GM12878 (cell line): ENCODE measurements around the gene ASAP2. TPM values are rescaled to one million over a fixed set of nuclear protein-coding genes. Genes with fewer than 3 reads are reported as not detected.

ENCODE experiments used
- ATAC-seq: fragments of 200-7000 bp; cut with Tn5 transposase; 3 replicates; pipeline ENCODE4 v1.9.1; 2020; ENCODE audit warnings: mild to moderate bottlenecking, moderate library complexity
- BruUV-seq: library from RNA; stranded (reverse); fragments of 400-500 nt; replicated peaks from 2 replicates; lab custom pipeline; 2021; lab: Mats Ljungman, UMichigan
- CTCF ChIA-PET: fragments of 300-600 bp; sonication (Branson Sonifier 250); formaldehyde crosslinking; extraction: SDS; loops from one replicate; lab custom pipeline; 2021; ENCODE audit warnings: inconsistent platforms; lab: Yijun Ruan, JAX
- POLR2A ChIA-PET: fragments of 350-600 bp; formaldehyde crosslinking; extraction: SDS; loops from one replicate; lab custom pipeline; 2021; ENCODE audit warnings: inconsistent platforms; lab: Charles Lee
- RAD21 ChIA-PET: fragments of 300-600 bp; sonication (Branson Sonifier 250); formaldehyde crosslinking; loops from one replicate; lab custom pipeline; 2023; ENCODE audit warnings: antibody characterized with exemption; ENCODE audit not compliant: unreplicated experiment; lab: Charles Lee
- SMC1A ChIA-PET: fragments of 300-600 bp; sonication (Branson Sonifier 250); formaldehyde crosslinking; loops from one replicate; lab custom pipeline; 2023; ENCODE audit not compliant: unreplicated experiment, uncharacterized antibody; lab: Charles Lee
- DNase-seq: peaks from one replicate; pipeline ENCODE4 v3.0.0-alpha.2; 2011; ENCODE audit warnings: low read depth, low spot score
- FAIRE-seq: peaks from 3 replicates; lab custom pipeline; 2011; peaks lifted over from hg19 to GRCh38; lab: Jason Lieb, UNC
- H2AFZ ChIP-seq: 2 replicates; pipeline ENCODE4 v1.6.0; 2011; ENCODE audit warnings: low read depth, low read length, control low read depth; ENCODE audit not compliant: control insufficient read depth
- H3K27ac ChIP-seq: 2 replicates; pipeline ENCODE4 v1.5.1; 2011; ENCODE audit warnings: control low read depth; ENCODE audit not compliant: control insufficient read depth, insufficient read depth
- H3K27me3 ChIP-seq, 2 experiments: replicated peaks in 1 of 2; 2 replicates each; pipeline versions ENCODE4 v1.6.0 to v1.6.1; 2011; ENCODE audit warnings: low read length in 1 of 2; ENCODE audit not compliant: control insufficient read depth in 2 of 2, insufficient read depth in 2 of 2
- H3K36me3 ChIP-seq, 2 experiments: 2 replicates each; pipeline ENCODE4 v1.5.1; 2011; ENCODE audit warnings: low read length in 1 of 2; ENCODE audit not compliant: control insufficient read depth in 2 of 2, insufficient read depth in 2 of 2
- H3K4me1 ChIP-seq: 2 replicates; pipeline ENCODE4 v1.6.1; 2011; ENCODE audit warnings: mild to moderate bottlenecking, low read length, moderate library complexity, mixed read lengths; ENCODE audit not compliant: control insufficient read depth, insufficient read depth
- H3K4me2 ChIP-seq: 2 replicates; pipeline ENCODE4 v1.6.0; 2011; ENCODE audit warnings: control low read depth; ENCODE audit not compliant: control insufficient read depth, insufficient read depth
- H3K4me3 ChIP-seq: fragments of 200-600 bp; sonication (generic); 2 replicates; pipeline ENCODE4 v1.5.1; 2016
- H3K79me2 ChIP-seq: 2 replicates; pipeline ENCODE4 v1.6.0; 2011; ENCODE audit warnings: low read length; ENCODE audit not compliant: control insufficient read depth, insufficient read depth
- H3K9ac ChIP-seq: 2 replicates; pipeline ENCODE4 v1.8.0; 2011; ENCODE audit warnings: low read length, control low read depth, mixed read lengths; ENCODE audit not compliant: control insufficient read depth, insufficient read depth
- H3K9me3 ChIP-seq: replicated peaks from 3 replicates; pipeline ENCODE4 v1.5.1; 2011; ENCODE audit warnings: mild to moderate bottlenecking, low read length; ENCODE audit not compliant: control insufficient read depth, insufficient read depth
- H4K20me1 ChIP-seq: 2 replicates; pipeline ENCODE4 v1.6.0; 2011; ENCODE audit not compliant: control insufficient read depth, insufficient read depth
- BRCA1 ChIP-seq: IDR thresholded peaks from 2 replicates; pipeline ENCODE4 v1.6.1; 2011; ENCODE audit warnings: low read depth, low read length, improper control_type of control experiment
- CUX1 ChIP-seq: IDR thresholded peaks from 2 replicates; pipeline ENCODE4 v1.6.1; 2012; ENCODE audit warnings: improper control_type of control experiment, low read depth, low read length; ENCODE audit not compliant: insufficient replicate concordance
- JUND ChIP-seq: IDR thresholded peaks from 2 replicates; pipeline ENCODE4 v1.6.1; 2012; ENCODE audit warnings: low read depth, mild to moderate bottlenecking, low read length, improper control_type of control experiment, moderate library complexity
- MEF2B ChIP-seq: fragments of 450-650 bp; IDR thresholded peaks from 2 replicates; pipeline ENCODE4 v1.6.1; 2018; ENCODE audit warnings: mild to moderate bottlenecking, moderate library complexity; ENCODE audit not compliant: partially characterized antibody, poor library complexity, severe bottlenecking
- RAD21 ChIP-seq: IDR thresholded peaks from 2 replicates; pipeline ENCODE4 v1.6.1; 2011; ENCODE audit warnings: mild to moderate bottlenecking, low read depth, low read length, moderate library complexity; ENCODE audit not compliant: insufficient read depth
- SPI1 ChIP-seq: IDR thresholded peaks from 2 replicates; pipeline ENCODE4 v1.6.1; 2011; ENCODE audit warnings: low read depth, mild to moderate bottlenecking, low read length, moderate library complexity, borderline replicate concordance; ENCODE audit not compliant: insufficient read depth
- TARDBP ChIP-seq: IDR thresholded peaks from 2 replicates; pipeline ENCODE4 v1.6.1; 2016; ENCODE audit warnings: borderline replicate concordance
- ZZZ3 ChIP-seq: IDR thresholded peaks from 2 replicates; pipeline ENCODE4 v1.6.1; 2011; ENCODE audit warnings: low read depth; ENCODE audit not compliant: control insufficient read depth, insufficient read length
- WGBS: methylation state at CpG from one replicate; pipeline ENCODE4 v1.1.6; 2016; ENCODE audit warnings: low lambda C conversion rate; ENCODE audit not compliant: insufficient replicate concordance, insufficient coverage; ENCODE audit errors: missing lambda C conversion rate; 5-methylcytosine and 5-hydroxymethylcytosine counted together
- in situ Hi-C: fragments of 300-500 bp; cut with MboI; formaldehyde crosslinking; loops from 9 replicates; pipeline ENCODE4 v1.14.3; 2018; ENCODE audit warnings: mixed read lengths
- intact Hi-C: fragments of 100-400 bp; cut with micrococcal nuclease; formaldehyde crosslinking; loops from one replicate; pipeline ENCODE4 v1.14.2; 2022; ENCODE audit not compliant: unreplicated experiment
- polyA plus RNA-seq, 11 experiments: library from polyadenylated mRNA; depleted of rRNA in 4 of 11; unstranded in 6 of 11; stranded (reverse) in 5 of 11; fragments of >200 nt; fragmentation: Nextera tagmentation in 4 of 11; fragmentation: Illumina TruSeq in 1 of 11; extraction: Ambion mirVana in 4 of 11; extraction: Trizol in 1 of 11; gene quantifications; 1 replicate in 1 of 11; 2 replicates in 10 of 11; pipeline versions ENCODE4 v1.2.1 to v1.2.3, GENCODE V29; 2011 to 2016; ENCODE audit warnings: inconsistent platforms in 2 of 11, missing spikeins in 2 of 11, low read depth in 1 of 11
- total RNA-seq, 4 experiments: library from RNA; depleted of rRNA in 3 of 4; stranded (reverse); fragments of >200 nt in 3 of 4; fragmentation: Illumina TruSeq in 1 of 4; extraction: Trizol in 1 of 4; gene quantifications; 2 replicates each; pipeline versions ENCODE4 v1.2.1 to v1.2.3, GENCODE V29; 2013 to 2021

The ASAP2 gene
- total and polyA plus RNA-seq, 10 of the 15 experiments (the other 5 are each of a cell fraction or from before 2014, with no cell fraction given), result 0.05 to 0.27 (median 0.07) TPM; not detected in 4

DNA sequence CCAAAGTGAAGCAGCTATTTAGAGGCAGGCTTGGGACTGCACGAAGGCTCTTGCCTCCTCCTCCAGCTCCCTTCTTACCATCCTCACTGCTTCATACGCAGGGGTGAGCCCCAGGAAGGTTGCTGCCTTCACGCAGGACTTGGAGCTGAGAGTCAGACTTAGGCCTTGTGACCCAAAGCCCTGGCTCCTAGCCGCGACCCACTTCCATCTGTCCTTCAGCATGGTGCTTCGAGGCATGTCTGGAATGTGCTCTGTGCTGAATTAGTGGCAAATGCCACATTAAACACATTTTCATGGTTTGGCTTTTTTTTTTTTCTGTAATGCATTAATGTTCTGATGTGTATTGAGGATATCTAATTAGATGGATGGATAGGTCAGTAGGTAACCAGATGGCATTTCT is 179.2 kb downstream of the ASAP2 start:
- BruUV-seq, result no TSS peak
- 54% methylated on average over 6 of the region's 6 CpGs for WGBS
- no peak overlapping the region for H2AFZ ChIP-seq
- TF ChIP-seq TARDBP (no peak), BRCA1 (no peak), CUX1 (no peak), MEF2B (no peak), SPI1 (no peak), JUND (no peak), RAD21 (no peak), ZZZ3 (no peak)
- no peak overlapping the region for H3K4me2 ChIP-seq
- in situ Hi-C loops, result no loop called here
- POLR2A ChIA-PET, result no interaction called here
- RAD21 ChIA-PET, result no interaction called here
- SMC1A ChIA-PET, result no interaction called here
- CTCF ChIA-PET, result interaction anchor here (2.3 kb wide), 1 partner anchor 14 kb away, joined by 9 read pairs; no protein-coding TSS in a partner anchor
- H4K20me1 ChIP-seq, result no peaks in the 10 kb centered on the region
- no peaks in the 10 kb centered on the region; a peak in 2 of 4 replicates for H3K27me3 ChIP-seq
- ATAC-seq, result no peak
- H3K27ac ChIP-seq, result no peak overlapping the region
- H3K9ac ChIP-seq, result no peak overlapping the region
- no peaks in the 10 kb centered on the region for H3K79me2 ChIP-seq
- DNase-seq, result no peak
- H3K4me3 ChIP-seq, result no peak overlapping the region
- H3K36me3 ChIP-seq, result no peaks in the 10 kb centered on the region
- H3K9me3 ChIP-seq, result no peaks in the 10 kb centered on the region; the same call in 2 of the 3 replicates
- FAIRE-seq, result no peak
- no peaks in the 10 kb centered on the region for H3K4me1 ChIP-seq
- intact Hi-C loops, result no loop called here
